OCI-LY1 (cell line): ENCODE results near the gene TRIM54.

ENCODE experiments used
- CTCF ChIP-seq: fragments of 200-600 bp; sonication (generic), shearing (Covaris generic); IDR thresholded peaks from 2 replicates; pipeline ENCODE4 v1.5.1; 2017; ENCODE audit warnings: mild to moderate bottlenecking, antibody characterized with exemption, low read length, moderate library complexity, mixed read lengths
- EZH2 ChIP-seq: fragments of 200-600 bp; sonication (generic), shearing (Covaris generic); IDR thresholded peaks from 2 replicates; pipeline ENCODE4 v1.8.0; 2017; ENCODE audit warnings: borderline replicate concordance, mixed run types, mild to moderate bottlenecking, antibody characterized with exemption, low read length, moderate library complexity, mixed read lengths

- no peak for TF ChIP-seq CTCF
- TF ChIP-seq EZH2: no peak
Observed at GRCh38 chr2:27281442-27281841, 787 bp upstream of the TRIM54 start.
